Left kidney (tissue), 2 donors: ENCODE measurements around the gene BRINP2. TPM values are rescaled to one million over a fixed set of nuclear protein-coding genes. Genes with fewer than 3 reads are reported as not detected.
"Not testable (repeated sequence)": the region's sequence is repeated elsewhere in the genome, so short reads cannot be mapped to it uniquely, and the experiment has no call there.

Source experiments
- DNase-seq: peaks from one replicate; pipeline ENCODE4 v3.0.0-alpha.2; 2013
- polyA plus RNA-seq: library from polyadenylated mRNA; unstranded; fragments of 120-200 nt; gene quantifications from one replicate; pipeline ENCODE4 v1.2.1, GENCODE V29; 2013; ENCODE audit not compliant: insufficient read length

BRINP2 gene
- polyA plus RNA-seq, 1 donor: 0.13 TPM

DNA sequence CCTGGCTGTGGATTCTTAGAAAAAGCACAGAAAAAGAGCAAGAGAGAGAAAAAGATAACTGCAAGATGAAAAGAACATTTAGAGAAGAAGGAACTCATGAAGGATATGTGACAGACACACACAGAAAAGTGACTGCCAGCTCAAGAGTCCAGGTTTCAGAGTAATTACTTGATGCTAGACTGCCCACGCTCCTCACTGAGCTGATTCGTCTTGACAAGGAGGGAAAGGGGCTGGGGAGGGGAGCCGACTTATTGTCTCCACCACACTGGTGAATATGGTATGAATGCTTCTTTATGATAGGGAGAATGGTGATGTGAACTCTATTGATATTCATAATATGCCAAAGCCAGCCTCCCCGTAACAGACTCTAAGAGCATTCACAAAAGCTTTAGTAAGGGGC, 140.4 kb downstream of the BRINP2 start:
- DNase-seq: no peak

GRCh38 chr1:177311586-177311985, 140.8 kb downstream of the BRINP2 start:
- no peak for DNase-seq

DNA sequence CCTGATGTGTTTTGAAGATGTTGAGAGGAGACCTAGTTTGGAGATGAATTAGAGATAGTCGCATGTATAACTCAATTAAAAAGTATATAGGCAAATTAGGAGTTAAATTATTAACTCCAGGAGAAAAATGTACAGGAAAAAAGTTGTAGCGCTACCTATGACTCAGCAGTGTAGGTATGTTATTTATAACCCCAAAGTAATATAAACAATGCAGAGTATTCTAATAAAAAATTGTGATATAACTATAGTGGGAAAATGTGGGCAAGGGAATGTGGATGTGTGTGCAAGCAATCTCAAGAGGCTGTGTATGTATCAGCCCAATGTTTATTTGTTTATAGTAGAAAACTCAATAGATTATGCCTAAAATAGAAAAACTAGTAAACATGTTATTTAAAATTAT, 144.5 kb downstream of the BRINP2 start:
- no peak for DNase-seq

- no peak for DNase-seq
Observed at GRCh38 chr1:177315761-177316160, 145.0 kb downstream of the BRINP2 start.

DNA sequence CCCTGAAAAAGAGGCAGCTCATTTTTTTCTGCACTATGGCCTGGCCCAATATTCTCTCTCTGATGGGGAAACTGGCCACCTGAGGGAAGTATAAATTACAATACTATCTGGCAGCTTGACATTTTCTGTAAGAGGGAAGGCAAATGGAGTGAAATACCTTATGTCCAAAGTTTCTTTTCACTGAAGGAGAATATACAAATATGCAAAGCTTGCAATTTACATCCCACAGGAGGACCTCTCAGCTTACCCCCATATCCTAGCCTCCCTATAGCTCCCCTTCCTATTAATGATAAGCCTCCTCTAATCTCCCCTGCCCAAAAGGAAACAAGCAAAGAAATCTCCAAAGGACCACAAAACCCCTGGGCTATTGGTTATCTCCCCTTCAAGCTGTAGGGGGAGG, 150.7 kb downstream of the BRINP2 start:
- DNase-seq: not testable (repeated sequence)

- DNase-seq: no peak
Observed at GRCh38 chr1:177328251-177328650, 157.5 kb downstream of the BRINP2 start.

- no peak for DNase-seq
Observed at GRCh38 chr1:177329871-177330270, 159.1 kb downstream of the BRINP2 start.

Other genes starting within 250 kb of the BRINP2 start
- 1.4 TPM for gene ASTN1, start 6.2 kb upstream of the BRINP2 start, polyA plus RNA-seq